ENCODE results near the gene SLC45A1.

DNA sequence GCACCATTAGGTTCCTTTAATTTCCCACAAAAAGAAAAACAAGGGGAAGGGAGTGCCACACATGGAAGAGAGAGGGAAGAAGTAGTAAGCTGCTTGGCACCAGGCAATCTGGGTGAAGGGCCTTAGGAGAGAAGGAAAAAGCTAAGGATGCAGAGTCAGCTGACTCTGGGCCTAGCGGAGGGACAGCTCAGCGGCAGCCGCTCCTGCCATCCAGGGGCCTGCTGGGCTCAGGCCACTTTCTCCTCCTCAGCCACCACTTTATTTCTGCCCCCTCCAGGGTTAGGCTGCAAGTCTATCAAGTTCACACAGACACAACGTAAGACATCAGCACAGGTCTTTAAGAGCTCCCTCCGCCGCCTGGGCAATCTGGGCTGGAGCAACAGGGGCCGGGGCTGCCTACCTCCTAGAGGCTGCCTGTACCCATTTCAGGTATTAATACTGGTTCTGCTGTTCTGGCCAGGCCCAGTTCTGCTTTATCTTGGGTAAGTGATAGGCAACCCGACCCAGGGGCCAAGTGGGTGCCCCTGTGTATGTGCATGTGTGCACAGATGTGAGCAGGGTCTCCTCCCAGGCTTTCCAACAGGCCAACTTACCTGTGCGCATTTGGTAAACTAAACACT, 53.6 kb downstream of the SLC45A1 start:
- TF ChIP-seq, protein P1, sequence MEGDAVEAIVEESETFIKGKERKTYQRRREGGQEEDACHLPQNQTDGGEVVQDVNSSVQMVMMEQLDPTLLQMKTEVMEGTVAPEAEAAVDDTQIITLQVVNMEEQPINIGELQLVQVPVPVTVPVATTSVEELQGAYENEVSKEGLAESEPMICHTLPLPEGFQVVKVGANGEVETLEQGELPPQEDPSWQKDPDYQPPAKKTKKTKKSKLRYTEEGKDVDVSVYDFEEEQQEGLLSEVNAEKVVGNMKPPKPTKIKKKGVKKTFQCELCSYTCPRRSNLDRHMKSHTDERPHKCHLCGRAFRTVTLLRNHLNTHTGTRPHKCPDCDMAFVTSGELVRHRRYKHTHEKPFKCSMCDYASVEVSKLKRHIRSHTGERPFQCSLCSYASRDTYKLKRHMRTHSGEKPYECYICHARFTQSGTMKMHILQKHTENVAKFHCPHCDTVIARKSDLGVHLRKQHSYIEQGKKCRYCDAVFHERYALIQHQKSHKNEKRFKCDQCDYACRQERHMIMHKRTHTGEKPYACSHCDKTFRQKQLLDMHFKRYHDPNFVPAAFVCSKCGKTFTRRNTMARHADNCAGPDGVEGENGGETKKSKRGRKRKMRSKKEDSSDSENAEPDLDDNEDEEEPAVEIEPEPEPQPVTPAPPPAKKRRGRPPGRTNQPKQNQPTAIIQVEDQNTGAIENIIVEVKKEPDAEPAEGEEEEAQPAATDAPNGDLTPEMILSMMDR (IDR thresholded peaks at IDR 0.05), result no peak
- TF ChIP-seq POLR2A (IDR thresholded peaks at IDR 0.05) (no peak), POLR2AphosphoS5 (IDR thresholded peaks at IDR 0.05) (no peak)

Measured in upper lobe of left lung (tissue), 4 donors.